PFSK-1 (cell line): ENCODE measurements around the gene RETREG1.

Experiments used
- POLR2AphosphoS5 ChIP-seq: IDR thresholded peaks from 2 replicates; pipeline ENCODE4 v1.6.1; 2012; ENCODE audit warnings: low read depth, mild to moderate bottlenecking, control low read depth, low read length, moderate library complexity
- REST ChIP-seq, 2 experiments: IDR thresholded peaks; 2 replicates each; pipeline versions ENCODE4 v1.6.1 to v1.8.0; 2011 to 2012; ENCODE audit warnings: low read depth in 2 of 2, low read length in 2 of 2, control low read depth in 1 of 2, inconsistent platforms in 1 of 2, mild to moderate bottlenecking in 1 of 2, moderate library complexity in 1 of 2; ENCODE audit not compliant: insufficient read depth in 1 of 2
- SIN3A ChIP-seq: IDR thresholded peaks from 2 replicates; pipeline ENCODE4 v1.6.1; 2012; ENCODE audit warnings: mild to moderate bottlenecking, low read length, moderate library complexity, borderline replicate concordance; ENCODE audit not compliant: insufficient read depth
- TAF1 ChIP-seq: IDR thresholded peaks from 2 replicates; pipeline ENCODE4 v1.6.1; 2012; ENCODE audit warnings: low read length, control low read depth, borderline replicate concordance; ENCODE audit not compliant: insufficient read depth

- TF ChIP-seq POLR2AphosphoS5 (no peak), REST (IDR thresholded peaks at IDR 0.05; ENCODE audit: insufficient read depth in 1 of 2, low read depth in 2 of 2, low read length in 2 of 2) (no peak), TAF1 (no peak), SIN3A (no peak)
Observed at GRCh38 chr5:16661713-16662112, 44.9 kb upstream of the RETREG1 start.
